ENCODE measurements around the gene NUP93.

DNA sequence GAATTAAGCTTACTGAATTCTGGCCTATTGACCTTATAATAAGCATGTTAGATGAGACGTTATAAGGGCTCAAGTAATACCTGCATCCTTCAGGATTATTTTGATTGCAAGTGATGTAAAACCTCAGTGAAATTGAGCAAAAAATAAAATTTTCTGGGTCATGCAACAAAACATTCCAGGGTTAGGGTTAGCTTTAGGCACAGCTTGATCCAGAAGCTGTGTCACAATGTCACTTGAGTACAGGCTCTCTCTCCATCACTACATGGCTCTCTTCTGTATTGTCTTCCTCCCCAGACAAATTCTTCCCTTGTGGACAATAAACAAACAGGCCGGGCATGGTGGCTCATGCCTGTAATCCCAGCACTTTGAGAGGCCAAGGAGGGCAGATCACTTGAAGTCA lies 3.6 kb upstream of the NUP93 start:
- TF ChIP-seq KDM4B (IDR thresholded peaks at IDR 0.05; ENCODE audit: borderline replicate concordance in 2 of 2, low read depth in 1 of 2) (no peak), HNRNPK (IDR thresholded peaks at IDR 0.05; ENCODE audit: low read depth, low read length, poor library complexity, severe bottlenecking) (no peak), BHLHE40 (IDR thresholded peaks at IDR 0.05; ENCODE audit: low read length) (no peak), KLF6 (CRISPR knock-in tag; IDR thresholded peaks at IDR 0.05; ENCODE audit: borderline replicate concordance) (no peak)

Measured in K562 (cell line).